Measurements from ENCODE around the gene UNC119. TPM values are rescaled to one million over a fixed set of nuclear protein-coding genes. Genes with fewer than 3 reads are reported as not detected.

Gene UNC119
- 44.6 and 46.8 TPM in 2 replicates for total RNA-seq (2021)
- percentile 55 among the genes with signal in this experiment for Bru-seq, nascent RNA
- BruChase-seq, experiment 1, labeled RNA remaining after a 2-hour chase = percentile 83 among the genes with signal in this experiment
- percentile 77 among the genes with signal in this experiment for BruChase-seq, experiment 2, labeled RNA remaining after a 6-hour chase
- long read RNA-seq, transcript UNC119-201 (4 exons, 1,653 nt) = minor isoform, 12 of 92 reads
- long read RNA-seq, transcript UNC119-202 (5 exons, 1,424 nt) = major isoform, 61 of 92 reads
- long read RNA-seq, partial matches to known transcripts = 5 of 92 reads
- long read RNA-seq, other reads (novel, unspliced or antisense) = 10 of 92 reads

- POLR2A ChIA-PET (ENCODE audit: low non-redundant PET) = no interaction called here
- Histone ChIP-seq H3K4me1 (ENCODE audit: insufficient read depth, low read length, poor library complexity, severe bottlenecking) (peaks cover 29% of the 10 kb centered on the region), H3K27me3 (replicated peaks; ENCODE audit: insufficient read depth, low read depth, low read length, poor library complexity) (no peaks in the 10 kb centered on the region), H3K4me3 (ENCODE audit: low read depth, low read length, poor library complexity, severe bottlenecking) (peak within 1 kb of the TSS; percentile 97), H3K36me3 (ENCODE audit: insufficient read depth, low read length, poor library complexity, severe bottlenecking) (peaks cover 18% of the 10 kb centered on the region), H3K9me3 (ENCODE audit: low read depth, low read length, poor library complexity, severe bottlenecking) (no peaks in the 10 kb centered on the region), H3K27ac (ENCODE audit: low read depth, low read length, poor library complexity, severe bottlenecking) (peak within 1 kb of the TSS; percentile 78)
- CTCF ChIA-PET = interaction anchor here (0.6 kb wide), 1 partner anchor 414 kb away, joined by 9 read pairs; no protein-coding TSS in a partner anchor
- intact Hi-C loops (cut with micrococcal nuclease; ENCODE audit: unreplicated experiment) = loop anchor here (2.0 kb wide), 1 partner anchor 18 kb away; the partner anchor contains the start of gene PIGS
- no peak for TF ChIP-seq CTCF (conservative IDR thresholded peaks at IDR 0.05; ENCODE audit: low read depth, low read length)
- no peak for TF ChIP-seq EZH2 (IDR thresholded peaks at IDR 0.05; ENCODE audit: borderline replicate concordance, low read depth, low read length, poor library complexity, severe bottlenecking)
- peak; percentile 86 for DNase-seq (ENCODE audit: low spot score)
- BruUV-seq (replicated peaks) = no TSS peak
These were observed at the start of gene UNC119 for GRCh38 chr17:28552176-28552999. UNC119 (minus strand) TSS chr17:28552624; CDS start chr17:28552557, 67 bp downstream.

- CTCF ChIA-PET = interaction anchor here (0.6 kb wide), 1 partner anchor 14 kb away, joined by 3 read pairs; the partner anchor contains the start of gene RSKR
- TF ChIP-seq EZH2 (IDR thresholded peaks at IDR 0.05; ENCODE audit: borderline replicate concordance, low read depth, low read length, poor library complexity, severe bottlenecking) (no peak), CTCF (conservative IDR thresholded peaks at IDR 0.05; ENCODE audit: low read depth, low read length) (no peak)
- peak; percentile 91 for DNase-seq (ENCODE audit: low spot score)
- BruUV-seq (replicated peaks) = TSS peak; percentile 77
- POLR2A ChIA-PET (ENCODE audit: low non-redundant PET) = no interaction called here
- intact Hi-C loops (cut with micrococcal nuclease; ENCODE audit: unreplicated experiment) = no loop called here
- Histone ChIP-seq H3K4me1 (ENCODE audit: insufficient read depth, low read length, poor library complexity, severe bottlenecking) (peaks cover 10% of the 10 kb centered on the region), H3K4me3 (ENCODE audit: low read depth, low read length, poor library complexity, severe bottlenecking) (peak overlapping the region; percentile 96), H3K36me3 (ENCODE audit: insufficient read depth, low read length, poor library complexity, severe bottlenecking) (peaks cover 22% of the 10 kb centered on the region), H3K27me3 (replicated peaks; ENCODE audit: insufficient read depth, low read depth, low read length, poor library complexity) (no peaks in the 10 kb centered on the region), H3K27ac (ENCODE audit: low read depth, low read length, poor library complexity, severe bottlenecking) (peak overlapping the region; percentile 95), H3K9me3 (ENCODE audit: low read depth, low read length, poor library complexity, severe bottlenecking) (no peaks in the 10 kb centered on the region)
These were observed 47.1 kb upstream of the UNC119 start for GRCh38 chr17:28599311-28600184.

DNA sequence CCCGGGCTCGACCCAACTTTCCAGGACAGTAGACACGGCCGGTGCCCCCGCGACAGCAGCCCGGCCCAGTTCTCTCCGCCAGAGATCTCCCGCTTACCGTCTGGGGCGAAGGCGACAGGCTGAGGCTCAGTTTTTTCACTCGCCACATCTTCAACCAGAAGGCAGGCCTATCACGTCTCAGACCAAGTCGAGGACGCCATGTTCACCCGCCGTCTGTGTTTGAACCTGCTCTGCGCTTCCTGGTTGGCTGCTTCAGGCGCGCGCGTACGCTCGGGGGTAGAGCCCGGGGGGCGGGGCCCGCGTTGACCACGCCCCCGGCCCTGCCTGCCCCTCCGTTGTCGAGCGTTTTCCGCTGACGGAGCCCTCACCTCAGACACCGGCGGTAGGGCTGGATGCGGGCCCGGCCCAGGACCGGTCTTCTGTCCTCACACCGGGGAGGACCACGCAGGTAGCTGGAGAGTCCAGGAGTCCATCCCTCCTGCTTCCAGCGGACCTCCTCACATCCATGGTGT, 46.4 kb upstream of the UNC119 start, which contains the start of gene SPAG5:
TSS of gene SPAG5 (minus strand) at position 227 of the 512 bp plus-strand sequence. CDS start at position 148, 79 bp downstream.
- TF ChIP-seq EZH2 (IDR thresholded peaks at IDR 0.05; ENCODE audit: borderline replicate concordance, low read depth, low read length, poor library complexity, severe bottlenecking) = no peak
- no peak for TF ChIP-seq CTCF (conservative IDR thresholded peaks at IDR 0.05; ENCODE audit: low read depth, low read length)
- Histone ChIP-seq H3K4me3 (ENCODE audit: low read depth, low read length, poor library complexity, severe bottlenecking) (peak within 1 kb of the TSS; percentile 96), H3K4me1 (ENCODE audit: insufficient read depth, low read length, poor library complexity, severe bottlenecking) (peaks cover 10% of the 10 kb centered on the region), H3K9me3 (ENCODE audit: low read depth, low read length, poor library complexity, severe bottlenecking) (no peaks in the 10 kb centered on the region), H3K27me3 (replicated peaks; ENCODE audit: insufficient read depth, low read depth, low read length, poor library complexity) (no peaks in the 10 kb centered on the region), H3K27ac (ENCODE audit: low read depth, low read length, poor library complexity, severe bottlenecking) (peak within 1 kb of the TSS; percentile 95), H3K36me3 (ENCODE audit: insufficient read depth, low read length, poor library complexity, severe bottlenecking) (peaks cover 28% of the 10 kb centered on the region)
- intact Hi-C loops (cut with micrococcal nuclease; ENCODE audit: unreplicated experiment) = no loop called here
- DNase-seq (ENCODE audit: low spot score) = peak; percentile 96
- ChIA-PET POLR2A (ENCODE audit: low non-redundant PET) (no interaction called here), CTCF (interaction anchor here (0.6 to 1.2 kb wide), 2 partner anchors 14 to 15 kb away, joined by 3 read pairs; partner anchors contain the start of gene RSKR)
- BruUV-seq (replicated peaks) = no TSS peak
